NB4 (cell line): Measurements from ENCODE around the gene MYO7A.

Experiments used
- CTCF ChIP-seq: IDR thresholded peaks from one replicate; pipeline ENCODE4 v1.5.1; 2012; ENCODE audit warnings: low read depth, low read length
- MAX ChIP-seq: IDR thresholded peaks from 2 replicates; pipeline ENCODE4 v1.6.1; 2011; ENCODE audit warnings: low read depth, low read length
- POLR2A ChIP-seq: IDR thresholded peaks from 2 replicates; pipeline ENCODE4 v1.6.1; 2011; ENCODE audit warnings: mild to moderate bottlenecking; ENCODE audit not compliant: insufficient read length; ENCODE audit errors: extremely low read depth

GRCh38 chr11:77108436-77108835 is 19.6 kb upstream of the MYO7A start:
- TF ChIP-seq CTCF (no peak), POLR2A (no peak), MAX (no peak)
